ENCODE measurements around the gene SLC26A4. TPM values are rescaled to one million over a fixed set of nuclear protein-coding genes. Genes with fewer than 3 reads are reported as not detected.

The SLC26A4 gene
- total RNA-seq, 1 experiment from 2014 or later = 0.09 TPM

DNA sequence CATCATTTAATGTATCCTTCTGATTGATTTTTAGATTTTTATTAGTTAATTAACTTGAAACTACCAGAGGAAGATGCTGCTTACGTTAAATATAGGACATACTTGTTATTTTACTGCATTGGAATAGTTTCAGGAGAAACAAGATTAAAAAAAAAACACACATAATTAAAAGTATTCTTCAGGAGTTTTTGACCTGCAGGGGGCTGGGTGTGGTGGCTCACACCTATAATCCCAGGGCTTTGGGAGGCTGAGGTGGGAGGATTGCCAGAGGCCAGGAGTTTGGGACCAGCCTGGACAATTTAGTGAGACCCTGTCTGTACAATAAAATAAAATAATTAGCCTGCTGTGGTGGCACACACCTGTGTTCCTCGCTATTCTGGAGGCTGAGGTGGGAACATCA is 94.0 kb downstream of the SLC26A4 start:
- H3K27me3 Mint-ChIP-seq (ENCODE audit: unreplicated experiment) = no peaks in the 10 kb centered on the region
- peaks cover 28% of the 10 kb centered on the region for H3K36me3 Mint-ChIP-seq (ENCODE audit: insufficient read depth, unreplicated experiment)
- no peaks in the 10 kb centered on the region for H3K9me3 Mint-ChIP-seq (ENCODE audit: low read depth, unreplicated experiment)
- TF ChIP-seq, protein P1, sequence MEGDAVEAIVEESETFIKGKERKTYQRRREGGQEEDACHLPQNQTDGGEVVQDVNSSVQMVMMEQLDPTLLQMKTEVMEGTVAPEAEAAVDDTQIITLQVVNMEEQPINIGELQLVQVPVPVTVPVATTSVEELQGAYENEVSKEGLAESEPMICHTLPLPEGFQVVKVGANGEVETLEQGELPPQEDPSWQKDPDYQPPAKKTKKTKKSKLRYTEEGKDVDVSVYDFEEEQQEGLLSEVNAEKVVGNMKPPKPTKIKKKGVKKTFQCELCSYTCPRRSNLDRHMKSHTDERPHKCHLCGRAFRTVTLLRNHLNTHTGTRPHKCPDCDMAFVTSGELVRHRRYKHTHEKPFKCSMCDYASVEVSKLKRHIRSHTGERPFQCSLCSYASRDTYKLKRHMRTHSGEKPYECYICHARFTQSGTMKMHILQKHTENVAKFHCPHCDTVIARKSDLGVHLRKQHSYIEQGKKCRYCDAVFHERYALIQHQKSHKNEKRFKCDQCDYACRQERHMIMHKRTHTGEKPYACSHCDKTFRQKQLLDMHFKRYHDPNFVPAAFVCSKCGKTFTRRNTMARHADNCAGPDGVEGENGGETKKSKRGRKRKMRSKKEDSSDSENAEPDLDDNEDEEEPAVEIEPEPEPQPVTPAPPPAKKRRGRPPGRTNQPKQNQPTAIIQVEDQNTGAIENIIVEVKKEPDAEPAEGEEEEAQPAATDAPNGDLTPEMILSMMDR (IDR thresholded peaks at IDR 0.05; ENCODE audit: unreplicated experiment) = no peak
- intact Hi-C loops (cut with micrococcal nuclease; ENCODE audit: unreplicated experiment) = no loop called here
- H3K4me1 Mint-ChIP-seq (ENCODE audit: low read depth, unreplicated experiment) = no peaks in the 10 kb centered on the region
- no peak overlapping the region for H3K4me3 Mint-ChIP-seq (ENCODE audit: low read depth, unreplicated experiment)
- no peak overlapping the region for H3K27ac Mint-ChIP-seq (ENCODE audit: unreplicated experiment)
- CTCF ChIA-PET = no interaction called here
- BruUV-seq (replicated peaks) = no TSS peak
- no peak for DNase-seq

DNA sequence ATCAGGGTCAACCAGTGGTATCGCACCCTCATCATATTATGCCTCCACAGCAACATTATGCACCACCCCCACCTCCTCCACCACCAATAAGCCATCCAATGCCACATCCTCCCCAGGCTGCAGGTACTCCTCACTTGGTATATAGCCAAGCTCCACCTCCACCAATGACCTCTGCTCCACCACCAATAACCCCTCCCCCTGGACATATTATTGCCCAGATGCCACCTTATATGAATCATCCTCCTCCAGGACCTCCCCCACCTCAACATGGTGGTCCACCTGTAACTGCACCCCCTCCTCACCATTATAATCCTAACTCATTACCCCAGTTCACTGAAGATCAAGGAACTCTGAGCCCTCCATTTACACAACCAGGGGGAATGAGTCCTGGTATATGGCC is 98.0 kb downstream of the SLC26A4 start:
- TSS peak; percentile 20 for BruUV-seq (replicated peaks)
- CTCF ChIA-PET = no interaction called here
- intact Hi-C loops (cut with micrococcal nuclease; ENCODE audit: unreplicated experiment) = no loop called here

DNA sequence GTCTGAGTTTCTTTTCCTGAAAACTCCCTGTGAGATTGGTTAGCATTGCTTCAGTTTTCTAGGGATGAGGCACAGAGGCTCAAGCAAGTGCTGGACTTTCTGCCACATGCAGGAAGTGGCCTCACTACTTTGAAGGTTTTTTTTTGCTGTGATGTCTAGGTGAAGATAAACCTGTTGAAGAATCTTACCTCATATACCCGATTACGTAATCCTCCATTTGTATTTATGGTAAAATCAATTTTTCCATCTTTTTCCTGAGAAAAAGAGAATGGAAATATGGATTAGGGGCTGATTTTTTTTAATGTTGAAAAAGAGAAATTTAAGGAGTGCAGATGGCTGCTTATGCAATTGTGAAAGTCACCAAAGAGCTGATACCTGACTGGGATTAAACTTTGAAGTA is 106.8 kb downstream of the SLC26A4 start:
- BruUV-seq (replicated peaks) = no TSS peak
- CTCF ChIA-PET = no interaction called here
- no peak for DNase-seq
- Mint-ChIP-seq H3K27ac (ENCODE audit: unreplicated experiment) (no peak overlapping the region), H3K4me3 (ENCODE audit: low read depth, unreplicated experiment) (no peak overlapping the region), H3K9me3 (ENCODE audit: low read depth, unreplicated experiment) (no peaks in the 10 kb centered on the region), H3K36me3 (ENCODE audit: insufficient read depth, unreplicated experiment) (no peaks in the 10 kb centered on the region), H3K4me1 (ENCODE audit: low read depth, unreplicated experiment) (no peaks in the 10 kb centered on the region), H3K27me3 (ENCODE audit: unreplicated experiment) (peaks cover 22% of the 10 kb centered on the region)
- TF ChIP-seq, protein P1 (IDR thresholded peaks at IDR 0.05; ENCODE audit: unreplicated experiment) = no peak
- intact Hi-C loops (cut with micrococcal nuclease; ENCODE audit: unreplicated experiment) = no loop called here

More for the DNA sequence above, 98.0 kb downstream of the SLC26A4 start:
- Mint-ChIP-seq H3K27me3 (ENCODE audit: unreplicated experiment) (no peaks in the 10 kb centered on the region), H3K36me3 (ENCODE audit: insufficient read depth, unreplicated experiment) (peaks cover 17% of the 10 kb centered on the region), H3K9me3 (ENCODE audit: low read depth, unreplicated experiment) (no peaks in the 10 kb centered on the region), H3K27ac (ENCODE audit: unreplicated experiment) (no peak overlapping the region), H3K4me1 (ENCODE audit: low read depth, unreplicated experiment) (no peaks in the 10 kb centered on the region), H3K4me3 (ENCODE audit: low read depth, unreplicated experiment) (no peak overlapping the region)
- TF ChIP-seq, protein P1 (IDR thresholded peaks at IDR 0.05; ENCODE audit: unreplicated experiment) = no peak
- DNase-seq = no peak

Other genes starting within 250 kb of the SLC26A4 start
- not detected in 2 replicates for gene GPR22, start 190.8 kb upstream of the SLC26A4 start, total RNA-seq (2022)
- gene COG5, start 96.9 kb upstream of the SLC26A4 start, total RNA-seq (2022) = 21.4 and 23.6 TPM in 2 replicates
- gene DUS4L, start 96.9 kb upstream of the SLC26A4 start, total RNA-seq (2022) = 9.3 and 9.9 TPM in 2 replicates
- gene BCAP29, start 80.6 kb upstream of the SLC26A4 start, total RNA-seq (2022) = 16.5 and 17.6 TPM in 2 replicates
- 23.9 and 25.3 TPM in 2 replicates for gene CBLL1, start 83.3 kb downstream of the SLC26A4 start, total RNA-seq (2022)
- gene SLC26A3, start 142.4 kb downstream of the SLC26A4 start, total RNA-seq (2022) = not detected in 2 replicates
- 56.5 and 58.0 TPM in 2 replicates for gene DLD, start 230.4 kb downstream of the SLC26A4 start, total RNA-seq (2022)

All from Calu3 (cell line).